ENCODE data around the gene EWSR1. TPM values are rescaled to one million over a fixed set of nuclear protein-coding genes. Genes with fewer than 3 reads are reported as not detected.
"Not testable (repeated sequence)": the region's sequence is repeated elsewhere in the genome, so short reads cannot be mapped to it uniquely, and the experiment has no call there.

Gene EWSR1
- total RNA-seq, 4 donors from 2014 or later = 183 to 203 (median 198) TPM

GRCh38 chr22:29243874-29244446 is 24.1 kb upstream of the EWSR1 start:
- Histone ChIP-seq H3K4me3 (no peak overlapping the region), H3K27ac (replicated peaks in 1 of 4) (no peak overlapping the region), H3K36me3 (no peaks in the 10 kb centered on the region), H3K4me1 (peaks cover 0 to 8% (median 1%) of the 10 kb centered on the region in 4 donors), H3K9me3 (peaks cover 0 to 28% (median 11%) of the 10 kb centered on the region in 4 donors), H3K27me3 (no peaks in the 10 kb centered on the region)
- no peak for DNase-seq (ENCODE audit: extremely low spot score)
- no peak for TF ChIP-seq EP300 (IDR thresholded peaks at IDR 0.05)
- no peak for TF ChIP-seq POLR2AphosphoS5 (IDR thresholded peaks at IDR 0.05)
- TF ChIP-seq CTCF (IDR thresholded peaks at IDR 0.05) = no peak
- no peak for TF ChIP-seq POLR2A (IDR thresholded peaks at IDR 0.05; ENCODE audit: low read depth)
- intact Hi-C loops (cut with DNase I) = loop anchor here (10.0 kb wide), 1 partner anchor 389 kb away; no protein-coding TSS in a partner anchor
- 88% methylated on average over 11 of the region's 11 CpGs for WGBS

GRCh38 chr22:29244785-29245625 is 23.1 kb upstream of the EWSR1 start:
- intact Hi-C loops (cut with DNase I) = loop anchor here (5.0 to 10.0 kb wide), 2 partner anchors 88 to 390 kb away; no protein-coding TSS in a partner anchor
- no peaks in the 10 kb centered on the region for H3K27me3 ChIP-seq
- no peak overlapping the region for H3K4me3 ChIP-seq
- no peak for TF ChIP-seq POLR2AphosphoS5 (IDR thresholded peaks at IDR 0.05)
- TF ChIP-seq CTCF (IDR thresholded peaks at IDR 0.05) = no peak
- no peak for TF ChIP-seq POLR2A (IDR thresholded peaks at IDR 0.05; ENCODE audit: low read depth)
- no peak for TF ChIP-seq EP300 (IDR thresholded peaks at IDR 0.05)
- 78% methylated on average over 5 of the region's 7 CpGs for WGBS
- DNase-seq (ENCODE audit: extremely low spot score) = no peak
- H3K4me1 ChIP-seq = peaks cover 0 to 8% (median 1%) of the 10 kb centered on the region in 4 donors
- H3K27ac ChIP-seq (replicated peaks in 1 of 4) = no peak overlapping the region
- H3K36me3 ChIP-seq = no peaks in the 10 kb centered on the region
- peaks cover 0 to 19% (median 4%) of the 10 kb centered on the region in 4 donors for H3K9me3 ChIP-seq

DNA sequence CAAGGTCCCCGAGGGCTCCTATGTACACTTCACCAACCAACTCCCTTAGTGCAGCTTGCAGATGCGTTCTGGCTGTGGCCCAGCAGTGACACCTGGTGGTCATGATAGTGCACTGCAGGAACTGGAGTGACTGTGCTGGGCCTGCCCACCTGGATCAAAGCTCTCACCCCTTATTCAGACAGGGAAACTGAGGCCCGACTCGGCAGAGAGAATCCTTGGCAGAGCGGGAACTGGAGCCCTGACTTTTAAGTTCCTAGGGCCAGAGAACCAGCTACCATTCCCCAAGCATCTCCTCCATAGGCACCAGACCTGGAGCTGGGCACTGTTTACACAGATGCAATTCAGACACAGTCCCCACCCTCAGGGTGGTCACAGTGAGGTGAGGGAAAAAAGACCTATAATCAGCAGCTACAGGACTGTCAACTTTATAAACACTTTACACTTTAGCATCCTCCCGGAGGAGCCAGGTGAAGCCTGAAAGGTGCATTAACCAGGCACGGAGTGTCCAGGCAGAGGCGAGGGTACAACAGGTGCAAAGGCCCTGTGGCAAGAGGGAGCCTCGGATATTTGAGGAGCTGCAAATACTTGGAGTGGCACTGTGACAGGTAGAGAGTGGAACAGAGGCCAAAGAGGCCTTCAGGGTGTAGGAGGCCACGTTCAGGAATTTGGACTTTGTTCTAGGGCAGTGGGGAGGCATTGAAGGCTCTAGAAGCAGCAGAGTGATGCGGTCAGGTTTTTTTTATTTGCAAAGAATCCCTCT is 22.3 kb upstream of the EWSR1 start:
- Histone ChIP-seq H3K9me3 (peaks cover 0 to 19% (median 4%) of the 10 kb centered on the region in 4 donors), H3K27me3 (no peaks in the 10 kb centered on the region), H3K27ac (replicated peaks in 1 of 4) (no peak overlapping the region), H3K4me1 (peaks cover 0 to 8% (median 1%) of the 10 kb centered on the region in 4 donors), H3K4me3 (no peak overlapping the region), H3K36me3 (no peaks in the 10 kb centered on the region)
- no peak for DNase-seq (ENCODE audit: extremely low spot score)
- WGBS = 79% methylated on average over 6 of the region's 11 CpGs
- TF ChIP-seq EP300 (IDR thresholded peaks at IDR 0.05) (no peak), POLR2A (IDR thresholded peaks at IDR 0.05; ENCODE audit: low read depth) (no peak), POLR2AphosphoS5 (IDR thresholded peaks at IDR 0.05) (peak in 1 of 2 donors; percentile 20), CTCF (IDR thresholded peaks at IDR 0.05) (peak; percentile 93 to 100 (median 94))
- intact Hi-C loops (cut with DNase I) = loop anchor here (5.0 to 10.0 kb wide), 2 partner anchors 89 to 391 kb away; no protein-coding TSS in a partner anchor

GRCh38 chr22:29247891-29248290 is 20.2 kb upstream of the EWSR1 start:
- not testable (repeated sequence) for H3K36me3 ChIP-seq; H3K4me1 ChIP-seq; DNase-seq (ENCODE audit: extremely low spot score); H3K27me3 ChIP-seq; H3K27ac ChIP-seq (replicated peaks in 1 of 4); H3K4me3 ChIP-seq; H3K9me3 ChIP-seq
- 94% methylated on average over 10 of the region's 10 CpGs for WGBS
- intact Hi-C loops (cut with DNase I) = loop anchor here (5.0 to 10.0 kb wide), 2 partner anchors 91 to 393 kb away; no protein-coding TSS in a partner anchor
